AG04450 (cell line): ENCODE results near the gene EFCAB7. TPM values are rescaled to one million over a fixed set of nuclear protein-coding genes. Genes with fewer than 3 reads are reported as not detected.

Source experiments
- polyA plus RNA-seq: library from polyadenylated mRNA; depleted of rRNA; stranded (reverse); fragments of >200 nt; gene quantifications from 2 replicates; pipeline ENCODE4 v1.2.3, GENCODE V29; 2011; rRNA removed
- small RNA-seq: library from RNA; depleted of rRNA; stranded (forward); fragments of <200 nt; gene quantifications from one replicate; pipeline ENCODE3, GENCODE V24; 2012; ENCODE audit warnings: low read depth; ENCODE audit not compliant: insufficient read length

EFCAB7 gene
- polyA plus RNA-seq, 1 experiment = 6.0 TPM

Small RNA genes within 50 kb of the gene (small RNA-seq; reads per million reads assigned to genes)
- gene RF02105 (not detected), gene RF02106 (not detected), gene RF02107 (not detected), gene RF02108 (not detected), gene RF02109 (not detected), gene RF02110 (not detected), gene RN7SL488P (not detected), gene RNU7-123P (not detected)

Other genes starting within 250 kb of the EFCAB7 start
- gene FOXD3, start 201.0 kb upstream of the EFCAB7 start, polyA plus RNA-seq = not detected in 2 replicates
- 13.2 and 21.6 TPM in 2 replicates for gene ALG6, start 155.9 kb upstream of the EFCAB7 start, polyA plus RNA-seq
- 12.3 and 18.0 TPM in 2 replicates for gene ITGB3BP, start 300 bp upstream of the EFCAB7 start, polyA plus RNA-seq
- gene PGM1, start 69.9 kb downstream of the EFCAB7 start, polyA plus RNA-seq = 25.0 and 32.5 TPM in 2 replicates